IPS-11a (cell line): ENCODE data around the gene APPL2.
"Not testable (repeated sequence)": the region's sequence is repeated elsewhere in the genome, so short reads cannot be mapped to it uniquely, and the experiment has no call there.

ENCODE experiments used
- H3K4me3 ChIP-seq: one replicate; pipeline ENCODE4 v1.5.1; 2013; ENCODE audit warnings: low read depth, low read length, control low read depth

The APPL2 gene

GRCh38 chr12:105200385-105200784 is 35.6 kb downstream of the APPL2 start:
- no peak overlapping the region for H3K4me3 ChIP-seq

GRCh38 chr12:105198961-105199360 is 37.0 kb downstream of the APPL2 start:
- no peak overlapping the region for H3K4me3 ChIP-seq

GRCh38 chr12:105196090-105196489 is 39.9 kb downstream of the APPL2 start:
- no peak overlapping the region for H3K4me3 ChIP-seq

DNA sequence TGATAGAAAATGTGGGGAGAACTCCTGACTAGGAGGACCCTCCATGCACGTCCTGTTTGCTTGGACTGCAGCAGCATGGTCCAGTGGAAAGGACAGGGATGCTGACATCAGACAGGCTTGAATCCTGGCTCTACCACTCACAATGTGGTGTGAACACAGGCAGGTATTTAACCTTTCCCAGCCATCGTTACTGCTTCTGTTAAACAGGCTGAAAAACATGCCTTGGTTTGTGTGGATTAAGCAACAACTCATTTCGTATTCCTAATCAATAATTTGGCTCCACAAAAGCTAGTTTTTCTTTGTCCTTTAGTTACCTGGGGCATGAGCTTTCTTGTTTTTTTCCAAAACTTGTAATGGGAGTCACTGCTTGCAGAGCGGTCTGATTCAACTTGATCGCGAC is 41.0 kb downstream of the APPL2 start:
- H3K4me3 ChIP-seq = no peak overlapping the region

GRCh38 chr12:105192624-105193225 is 43.2 kb downstream of the APPL2 start:
- H3K4me3 ChIP-seq = no peak overlapping the region

GRCh38 chr12:105190530-105190929 is 45.4 kb downstream of the APPL2 start:
- no peak overlapping the region for H3K4me3 ChIP-seq

- H3K4me3 ChIP-seq = no peak overlapping the region
These were observed 46.7 kb downstream of the APPL2 start for GRCh38 chr12:105189293-105189692.

DNA sequence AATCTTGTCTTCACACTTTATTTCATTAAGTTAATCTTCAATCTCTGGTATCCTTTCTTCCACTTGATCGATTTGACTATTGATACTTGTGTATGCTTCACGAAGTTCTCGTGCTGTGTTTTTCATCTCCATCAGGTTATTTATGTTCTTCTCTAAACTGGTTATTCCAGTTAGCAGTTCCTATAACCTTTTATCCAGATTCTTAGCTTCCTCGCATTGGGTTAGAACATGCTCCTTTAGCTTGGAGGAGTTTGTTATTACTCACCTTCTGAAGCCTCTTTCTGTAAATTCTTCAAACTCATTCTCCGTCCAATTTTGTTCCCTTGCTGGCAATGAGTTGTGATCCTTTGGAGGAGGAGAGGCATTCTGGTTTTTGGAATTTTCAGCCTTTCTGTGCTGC is 52.0 kb downstream of the APPL2 start:
- H3K4me3 ChIP-seq = not testable (repeated sequence)

GRCh38 chr12:105183406-105183805 is 52.6 kb downstream of the APPL2 start:
- H3K4me3 ChIP-seq = not testable (repeated sequence)

DNA sequence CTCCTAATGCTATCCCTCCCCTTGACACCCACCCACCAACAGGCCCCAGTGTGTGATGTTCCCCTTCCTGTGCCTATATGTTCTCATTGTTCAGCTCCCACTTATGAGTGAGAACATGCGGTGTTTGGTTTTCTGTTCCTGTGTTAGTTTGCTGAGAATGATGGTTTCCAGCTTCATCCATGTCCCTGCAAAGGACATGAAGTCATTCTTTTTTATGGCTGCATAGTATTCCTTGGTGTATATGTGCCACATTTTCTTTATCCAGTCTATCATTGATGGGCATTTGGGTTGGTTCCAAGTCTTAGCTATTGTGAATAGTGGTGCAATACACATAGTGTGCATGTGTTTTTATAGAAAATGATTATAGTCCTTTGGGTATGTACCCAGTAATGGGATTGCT is 56.9 kb downstream of the APPL2 start:
- not testable (repeated sequence) for H3K4me3 ChIP-seq

DNA sequence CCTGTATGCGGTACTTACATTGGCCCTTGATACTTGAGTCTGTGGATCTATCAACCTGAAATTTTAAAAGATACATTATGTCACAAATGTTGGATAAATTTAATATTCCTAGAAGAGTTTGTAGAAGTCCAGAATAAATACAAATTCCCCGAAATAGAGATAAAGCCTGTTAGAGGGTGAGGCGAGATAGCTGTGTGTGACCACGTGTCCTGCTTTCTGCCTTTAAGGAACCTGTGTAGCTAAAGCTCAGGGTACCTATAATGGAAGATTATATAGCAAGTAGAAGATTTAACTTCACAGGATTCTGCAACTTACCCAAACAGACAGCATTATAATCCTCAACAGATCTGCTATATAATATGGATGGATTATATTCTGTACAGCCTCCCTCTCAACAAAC is 58.8 kb downstream of the APPL2 start:
- no peak overlapping the region for H3K4me3 ChIP-seq

DNA sequence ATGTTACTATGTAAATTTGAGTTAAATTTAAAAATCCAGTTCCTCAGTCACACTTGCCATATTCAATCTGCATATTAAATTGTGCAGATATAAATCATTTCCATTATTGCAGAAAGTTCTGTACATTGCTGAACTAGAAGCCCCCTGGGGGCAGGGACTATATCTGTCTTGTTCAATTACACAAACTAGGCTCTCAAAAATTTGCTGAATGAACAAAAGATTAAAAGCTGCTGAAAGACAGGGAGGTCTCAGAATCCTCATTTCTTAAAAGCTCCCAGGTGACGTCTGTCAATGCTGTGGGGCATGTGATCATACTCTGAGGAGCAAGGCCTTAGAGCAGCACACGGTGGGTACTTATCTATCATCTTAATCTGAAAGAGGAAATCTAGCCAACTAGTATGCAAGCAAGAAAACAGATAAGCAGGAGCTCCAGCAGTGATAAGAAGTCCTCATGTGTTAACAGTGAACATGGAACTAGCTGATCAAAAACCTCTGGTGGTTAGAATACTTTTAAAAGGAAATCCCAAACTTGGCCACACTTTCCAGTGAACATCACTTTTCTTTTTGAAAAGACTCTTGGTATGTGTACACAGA is 60.5 kb downstream of the APPL2 start:
- H3K4me3 ChIP-seq = no peak overlapping the region

GRCh38 chr12:105171691-105172436 is 64.1 kb downstream of the APPL2 start:
- no peak overlapping the region for H3K4me3 ChIP-seq

GRCh38 chr12:105170139-105170538 is 65.8 kb downstream of the APPL2 start:
- H3K4me3 ChIP-seq = no peak overlapping the region

DNA sequence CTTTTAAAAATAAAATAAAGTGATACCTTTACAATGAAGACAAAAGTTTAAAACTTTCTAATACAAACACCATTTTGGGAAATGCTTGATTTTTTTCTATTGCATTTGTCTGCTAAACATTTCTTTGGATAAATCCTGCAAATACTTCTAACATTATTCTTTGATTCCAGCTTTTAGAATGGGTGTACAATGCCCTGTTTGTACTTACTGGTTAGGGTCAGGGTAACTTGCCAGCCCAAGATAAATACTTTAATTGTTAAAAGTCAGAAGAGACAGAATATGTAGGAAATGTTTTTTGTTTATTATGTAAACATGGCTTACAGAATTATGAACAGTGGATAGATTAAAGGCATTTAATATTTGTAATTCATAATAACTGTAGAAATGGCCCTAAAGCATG is 68.0 kb downstream of the APPL2 start:
- H3K4me3 ChIP-seq = no peak overlapping the region

DNA sequence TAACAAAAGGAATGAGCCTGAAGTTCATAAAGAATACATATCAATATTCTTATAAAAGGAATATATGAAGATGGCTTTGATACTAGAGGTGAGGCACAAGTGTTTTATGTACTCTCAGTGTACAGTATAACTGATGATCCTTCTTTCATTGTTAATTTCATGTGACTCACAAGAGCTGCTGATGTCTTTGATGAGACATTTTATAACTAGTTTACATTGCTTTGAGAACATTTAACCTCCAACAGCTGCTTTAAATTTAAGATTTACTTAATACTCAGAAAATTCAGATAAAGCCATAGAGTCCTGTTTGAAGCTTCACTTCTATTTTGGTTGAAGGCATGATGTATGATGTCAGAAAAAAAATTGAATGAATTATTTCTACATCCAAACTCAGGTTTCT is 68.6 kb downstream of the APPL2 start:
- no peak overlapping the region for H3K4me3 ChIP-seq

DNA sequence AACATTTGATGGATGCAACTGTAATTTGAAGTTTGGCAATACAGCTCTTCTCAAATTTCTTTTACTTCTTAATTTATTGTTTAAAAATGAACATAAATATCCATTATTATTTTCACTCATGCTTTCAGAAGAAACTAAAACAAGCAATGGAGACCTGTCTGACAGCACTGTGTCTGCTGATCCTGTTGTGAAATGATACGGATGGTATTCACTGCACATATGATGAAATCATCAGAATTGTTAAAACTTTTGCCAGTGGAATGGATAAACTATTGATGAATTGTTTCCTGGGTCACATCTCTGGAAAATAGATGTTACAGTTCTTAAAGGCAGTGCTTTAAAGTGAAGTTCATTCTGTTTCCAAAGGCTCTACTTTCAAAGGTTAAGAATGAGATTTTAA is 69.2 kb downstream of the APPL2 start:
- no peak overlapping the region for H3K4me3 ChIP-seq

DNA sequence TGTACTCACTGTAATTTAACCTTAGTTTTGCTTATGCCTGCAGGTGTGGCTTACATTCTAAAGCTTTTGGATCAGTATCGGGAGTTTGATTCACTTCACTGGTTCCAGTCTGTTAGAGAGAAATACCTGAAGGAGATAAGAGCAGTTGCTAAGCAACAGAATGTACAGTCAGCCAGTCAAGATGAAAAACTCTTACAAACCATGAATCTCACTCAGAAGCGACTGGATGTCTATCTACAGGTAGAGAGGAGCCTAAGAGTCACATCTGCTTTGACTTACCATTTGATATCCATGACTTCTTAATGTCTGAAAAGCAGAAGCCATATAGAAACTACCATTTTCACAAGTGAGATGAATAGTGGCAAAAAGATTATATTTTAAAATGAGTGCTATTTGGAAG is 71.9 kb downstream of the APPL2 start:
- H3K4me3 ChIP-seq = no peak overlapping the region

DNA sequence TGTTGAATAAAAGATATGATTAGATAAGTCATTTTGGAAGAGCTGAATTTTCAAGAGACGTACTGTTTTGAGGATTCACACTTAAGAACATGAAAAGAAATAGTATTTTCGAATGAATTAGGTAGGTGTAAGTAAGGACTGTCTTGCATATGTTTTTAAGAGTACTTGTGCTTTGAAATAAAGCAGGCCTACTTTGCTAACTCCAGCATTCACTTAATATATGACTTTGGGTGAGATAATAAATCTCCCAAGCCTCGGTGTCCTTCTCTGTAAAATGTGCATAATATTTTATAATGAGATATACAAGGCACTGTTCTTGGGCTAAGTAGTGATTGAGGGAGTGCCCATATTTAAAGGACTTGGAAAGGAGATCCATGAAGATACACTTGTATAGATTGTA is 73.8 kb downstream of the APPL2 start:
- H3K4me3 ChIP-seq = no peak overlapping the region

DNA sequence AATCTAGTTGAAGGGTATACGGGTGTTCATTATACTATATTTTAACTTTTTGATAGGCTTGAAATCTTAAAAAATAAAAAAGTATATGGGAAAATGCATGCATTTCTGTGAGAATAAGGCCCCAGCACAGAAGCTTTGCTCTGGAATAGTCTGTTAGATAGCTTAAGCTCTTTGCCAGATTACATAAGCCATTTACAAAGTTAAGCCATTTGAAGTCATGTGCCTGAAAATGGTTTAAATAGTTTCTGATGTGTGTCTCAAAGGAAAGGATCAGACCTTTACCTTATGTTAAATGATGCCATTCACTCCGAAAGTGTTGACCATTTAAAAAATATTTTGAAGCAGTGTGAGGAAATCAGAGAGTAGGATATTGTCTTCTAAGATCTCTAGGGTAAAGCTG is 77.1 kb downstream of the APPL2 start:
- no peak overlapping the region for H3K4me3 ChIP-seq

DNA sequence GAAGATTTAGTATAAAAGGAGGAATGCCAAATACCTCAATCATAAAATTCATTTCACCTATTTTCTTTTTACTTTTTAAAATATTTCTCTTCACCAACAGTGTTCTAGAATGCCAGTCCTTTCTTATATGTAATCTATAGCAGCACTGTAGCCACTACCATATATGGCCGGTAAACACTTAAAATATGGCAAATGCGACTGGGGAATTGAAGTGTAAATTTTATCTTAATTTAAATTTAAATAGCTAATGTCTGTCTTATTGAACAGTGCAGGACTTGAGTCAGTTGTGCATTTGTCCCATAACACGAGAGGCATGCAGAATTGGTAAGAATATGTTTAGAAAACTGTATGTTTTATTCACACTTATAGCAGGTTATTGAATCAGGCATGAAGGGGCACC is 78.4 kb downstream of the APPL2 start:
- H3K4me3 ChIP-seq = no peak overlapping the region

GRCh38 chr12:105156260-105156659 is 79.7 kb downstream of the APPL2 start:
- no peak overlapping the region for H3K4me3 ChIP-seq
